CD8-positive, alpha-beta memory T cell (primary cell): Measurements from ENCODE around the gene BTBD9. TPM values are rescaled to one million over a fixed set of nuclear protein-coding genes. Genes with fewer than 3 reads are reported as not detected.

Experiments used
- CTCF ChIA-PET: fragments of 350-600 bp; sonication (Branson Sonifier 250); formaldehyde crosslinking; loops from one replicate; lab custom pipeline; 2021; ENCODE audit warnings: antibody characterized with exemption; lab: Charles Lee
- POLR2A ChIA-PET: fragments of 350-600 bp; sonication (Branson Sonifier 250); formaldehyde crosslinking; loops from one replicate; lab custom pipeline; 2021; ENCODE audit warnings: antibody characterized with exemption; lab: Charles Lee
- DNase-seq, 5 donors: peaks; one replicate each; pipeline versions ENCODE4 v3.0.0 to v3.0.0-alpha.2; 2020 to 2022; ENCODE audit warnings: mixed read lengths in 1 of 5
- H3K27ac ChIP-seq: one replicate; pipeline ENCODE4 v1.7.0; 2013; ENCODE audit warnings: low read depth, mild to moderate bottlenecking, low read length, moderate library complexity
- H3K27me3 ChIP-seq: 2 replicates; pipeline ENCODE4 v1.7.0; 2013; ENCODE audit warnings: low read length, mild to moderate bottlenecking; ENCODE audit not compliant: insufficient read depth, poor library complexity, severe bottlenecking
- H3K36me3 ChIP-seq: 2 replicates; pipeline ENCODE4 v1.7.0; 2013; ENCODE audit warnings: mild to moderate bottlenecking, low read length, moderate library complexity; ENCODE audit not compliant: insufficient read depth
- H3K4me1 ChIP-seq: 2 replicates; pipeline ENCODE4 v1.7.0; 2013; ENCODE audit warnings: mild to moderate bottlenecking, low read length, moderate library complexity; ENCODE audit not compliant: insufficient read depth
- H3K4me3 ChIP-seq: 2 replicates; pipeline ENCODE4 v1.7.0; 2013; ENCODE audit warnings: mild to moderate bottlenecking, low read length
- H3K9me3 ChIP-seq: 2 replicates; pipeline ENCODE4 v1.7.0; 2013; ENCODE audit warnings: mild to moderate bottlenecking, low read length
- H3K27ac Mint-ChIP-seq, 8 donors: one replicate each; pipeline ENCODE4 v1.8.0; 2020 to 2021; ENCODE audit warnings: mixed read lengths in 8 of 8, mild to moderate bottlenecking in 6 of 8, inconsistent platforms in 3 of 8, moderate library complexity in 3 of 8
- H3K27me3 Mint-ChIP-seq, 2 donors: one replicate each; pipeline ENCODE4 v1.8.0; 2020 to 2021; ENCODE audit warnings: mixed read lengths in 2 of 2, mild to moderate bottlenecking in 1 of 2, moderate library complexity in 1 of 2
- H3K36me3 Mint-ChIP-seq, 3 donors: one replicate each; pipeline ENCODE4 v1.8.0; 2020 to 2021; ENCODE audit warnings: mixed read lengths in 3 of 3, inconsistent platforms in 1 of 3, mild to moderate bottlenecking in 1 of 3
- H3K4me1 Mint-ChIP-seq, 3 donors: one replicate each; pipeline ENCODE4 v1.8.0; 2020 to 2021; ENCODE audit warnings: mixed read lengths in 3 of 3, inconsistent platforms in 1 of 3, mild to moderate bottlenecking in 1 of 3
- H3K4me3 Mint-ChIP-seq, 7 donors: one replicate each; pipeline ENCODE4 v1.8.0; 2020 to 2021; ENCODE audit warnings: mixed read lengths in 7 of 7, mild to moderate bottlenecking in 6 of 7, moderate library complexity in 4 of 7, inconsistent platforms in 2 of 7
- H3K9me3 Mint-ChIP-seq, 5 donors: one replicate each; pipeline ENCODE4 v1.8.0; 2020 to 2022; ENCODE audit warnings: mixed read lengths in 5 of 5, mild to moderate bottlenecking in 3 of 5, moderate library complexity in 2 of 5, inconsistent platforms in 1 of 5
- polyA plus RNA-seq: library from polyadenylated mRNA; unstranded; fragments of 300-500 nt; fragmentation: Illumina TruSeq; gene quantifications from one replicate; pipeline ENCODE4 v1.2.3, GENCODE V29; 2021
- total RNA-seq, 2 experiments: library from RNA; stranded (reverse); gene quantifications; one replicate each; pipeline ENCODE4 v1.2.3, GENCODE V29; 2021

BTBD9 gene
- total and polyA plus RNA-seq, 3 experiments from 2014 or later: 12.2 to 17.7 (median 14.9) TPM

DNA sequence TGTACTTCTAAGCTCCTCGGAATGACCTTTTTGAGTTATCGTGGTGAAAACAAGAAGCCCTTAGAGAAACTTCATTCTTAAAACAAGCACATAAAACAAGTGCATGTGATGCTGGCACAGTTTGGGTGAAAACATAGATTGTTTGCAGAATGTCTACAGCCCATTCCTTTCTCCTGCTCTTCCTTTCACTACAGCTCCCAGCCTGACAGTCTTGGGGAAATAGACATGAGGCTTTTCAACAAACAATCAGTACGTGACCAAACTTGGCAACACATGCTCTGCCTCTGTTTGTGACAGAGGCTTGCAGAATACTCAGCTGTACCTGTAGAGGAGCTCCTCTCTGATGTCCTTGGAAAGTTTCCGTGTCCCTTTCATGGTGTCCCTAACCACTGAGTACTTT is 498.6 kb downstream of the BTBD9 start:
- CTCF ChIA-PET: no interaction called here
- Histone ChIP-seq H3K27ac (no peak overlapping the region), H3K4me3 (no peak overlapping the region), H3K9me3 (no peaks in the 10 kb centered on the region), H3K4me1 (no peaks in the 10 kb centered on the region), H3K27me3 (no peaks in the 10 kb centered on the region), H3K36me3 (peaks cover 3% of the 10 kb centered on the region)
- POLR2A ChIA-PET: no interaction called here
- H3K9me3 Mint-ChIP-seq: no peaks in the 10 kb centered on the region
- H3K27ac Mint-ChIP-seq: peak overlapping the region in 2 of 8 donors; percentile 17 to 33
- H3K4me3 Mint-ChIP-seq: no peak overlapping the region
- H3K4me1 Mint-ChIP-seq: peaks cover 36 to 44% (median 42%) of the 10 kb centered on the region in 3 donors
- H3K27me3 Mint-ChIP-seq: peaks cover 0 to 2% of the 10 kb centered on the region in 2 donors
- no peak for DNase-seq
- H3K36me3 Mint-ChIP-seq: peaks cover 0 to 35% (median 7%) of the 10 kb centered on the region in 3 donors

DNA sequence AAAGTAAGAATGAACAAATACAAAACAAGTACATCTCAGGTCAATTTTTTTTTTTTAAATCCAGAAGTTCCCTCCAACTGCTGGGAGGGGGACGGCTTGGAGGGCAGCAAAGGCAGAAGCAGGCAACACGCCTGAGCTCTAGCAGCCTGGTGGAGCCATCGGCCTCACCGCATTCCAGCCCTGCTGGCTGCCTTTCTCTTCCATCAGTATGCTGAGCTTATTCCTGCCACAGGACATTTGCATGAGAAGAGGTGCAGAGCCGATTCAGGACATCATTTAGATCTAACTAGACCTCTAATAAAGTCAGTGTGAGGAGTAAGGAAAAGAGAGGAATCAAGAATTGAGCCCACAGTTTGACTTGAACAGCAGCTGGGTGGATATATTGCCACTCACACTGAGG is 501.4 kb downstream of the BTBD9 start:
- DNase-seq: no peak

GRCh38 chr6:38137608-38138265 is 502.0 kb downstream of the BTBD9 start:
- Mint-ChIP-seq H3K4me1 (peaks cover 33 to 44% (median 34%) of the 10 kb centered on the region in 3 donors), H3K27ac (peak overlapping the region in 1 of 8 donors; percentile 19), H3K27me3 (peaks cover 0 to 2% of the 10 kb centered on the region in 2 donors), H3K9me3 (no peaks in the 10 kb centered on the region), H3K36me3 (peaks cover 0 to 43% (median 9%) of the 10 kb centered on the region in 3 donors), H3K4me3 (peak overlapping the region in 1 of 7 donors; percentile 6)
- CTCF ChIA-PET: no interaction called here
- POLR2A ChIA-PET: no interaction called here
- H3K27ac ChIP-seq: no peak overlapping the region
- H3K4me1 ChIP-seq: no peaks in the 10 kb centered on the region
- H3K27me3 ChIP-seq: no peaks in the 10 kb centered on the region
- H3K36me3 ChIP-seq: peaks cover 3% of the 10 kb centered on the region
- H3K4me3 ChIP-seq: no peak overlapping the region
- DNase-seq: no peak
- no peaks in the 10 kb centered on the region for H3K9me3 ChIP-seq

More for the DNA sequence above, 501.4 kb downstream of the BTBD9 start:
- Histone ChIP-seq H3K4me3 (no peak overlapping the region), H3K9me3 (no peaks in the 10 kb centered on the region), H3K36me3 (peaks cover 3% of the 10 kb centered on the region), H3K27ac (no peak overlapping the region), H3K27me3 (no peaks in the 10 kb centered on the region), H3K4me1 (no peaks in the 10 kb centered on the region)
- CTCF ChIA-PET: no interaction called here
- H3K36me3 Mint-ChIP-seq: peaks cover 0 to 47% (median 11%) of the 10 kb centered on the region in 3 donors
- H3K9me3 Mint-ChIP-seq: no peaks in the 10 kb centered on the region
- no peak overlapping the region for H3K27ac Mint-ChIP-seq
- H3K4me1 Mint-ChIP-seq: peaks cover 38 to 48% (median 40%) of the 10 kb centered on the region in 3 donors
- POLR2A ChIA-PET: no interaction called here
- H3K27me3 Mint-ChIP-seq: peaks cover 0 to 2% of the 10 kb centered on the region in 2 donors
- H3K4me3 Mint-ChIP-seq: no peak overlapping the region

- Mint-ChIP-seq H3K4me1 (peaks cover 33 to 48% (median 35%) of the 10 kb centered on the region in 3 donors), H3K4me3 (no peak overlapping the region), H3K27ac (peak overlapping the region in 1 of 8 donors; percentile 25), H3K9me3 (no peaks in the 10 kb centered on the region), H3K27me3 (peaks cover 0 to 2% of the 10 kb centered on the region in 2 donors), H3K36me3 (peaks cover 0 to 48% (median 9%) of the 10 kb centered on the region in 3 donors)
- ChIA-PET POLR2A (interaction anchor here (0.6 kb wide), 1 partner anchor 33 kb away, joined by 3 read pairs; no protein-coding TSS in a partner anchor), CTCF (no interaction called here)
- no peak for DNase-seq
- Histone ChIP-seq H3K4me3 (no peak overlapping the region), H3K4me1 (no peaks in the 10 kb centered on the region), H3K27ac (no peak overlapping the region), H3K27me3 (no peaks in the 10 kb centered on the region), H3K9me3 (no peaks in the 10 kb centered on the region), H3K36me3 (peaks cover 3% of the 10 kb centered on the region)
These were observed 503.2 kb downstream of the BTBD9 start for GRCh38 chr6:38136547-38136946.

GRCh38 chr6:38134704-38135088 is 505.0 kb downstream of the BTBD9 start:
- Mint-ChIP-seq H3K27me3 (no peaks in the 10 kb centered on the region), H3K27ac (no peak overlapping the region), H3K4me3 (no peak overlapping the region), H3K9me3 (no peaks in the 10 kb centered on the region), H3K36me3 (peaks cover under 1 to 43% (median 9%) of the 10 kb centered on the region in 3 donors), H3K4me1 (peaks cover 43 to 56% (median 45%) of the 10 kb centered on the region in 3 donors)
- Histone ChIP-seq H3K9me3 (no peaks in the 10 kb centered on the region), H3K4me3 (no peak overlapping the region), H3K4me1 (no peaks in the 10 kb centered on the region), H3K27me3 (no peaks in the 10 kb centered on the region), H3K27ac (no peak overlapping the region), H3K36me3 (peaks cover 3% of the 10 kb centered on the region)
- CTCF ChIA-PET: no interaction called here
- no peak for DNase-seq
- POLR2A ChIA-PET: no interaction called here

DNA sequence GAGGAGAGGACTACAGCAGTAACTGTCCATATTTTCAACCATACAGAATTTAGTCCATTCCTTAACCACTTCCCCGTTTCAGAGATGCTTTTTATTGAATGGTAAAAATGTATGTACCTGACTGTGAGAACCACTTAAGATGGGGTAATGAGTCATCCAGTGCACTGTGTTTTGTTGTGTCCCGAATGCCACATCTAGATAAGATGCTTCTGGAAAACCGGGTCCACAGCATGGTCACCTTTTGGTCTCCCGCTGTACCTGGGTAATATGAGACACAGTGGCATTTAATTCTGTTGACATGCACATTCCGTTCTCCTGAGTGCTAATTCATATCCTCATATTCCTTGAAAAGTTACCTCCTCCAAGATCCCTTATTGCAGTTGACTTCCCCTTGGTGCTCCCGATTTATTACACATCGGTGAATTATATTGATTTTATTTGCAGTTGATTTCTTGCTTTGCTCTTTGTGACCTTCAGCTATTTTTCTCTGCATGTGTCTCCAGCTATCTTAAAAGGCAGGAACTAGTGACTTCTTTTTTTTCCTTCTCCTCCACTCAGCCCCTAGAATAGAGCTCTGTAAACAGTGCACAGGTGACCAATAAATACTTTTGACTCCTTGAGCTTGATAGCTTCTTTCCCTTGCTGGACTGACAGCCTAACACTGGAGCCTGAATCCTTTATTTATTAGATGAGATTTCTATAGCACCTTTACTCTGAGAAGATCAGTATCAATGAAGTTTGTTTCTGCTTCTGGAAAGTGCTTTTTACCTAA is 505.6 kb downstream of the BTBD9 start:
- Mint-ChIP-seq H3K36me3 (peaks cover 4 to 40% (median 9%) of the 10 kb centered on the region in 3 donors), H3K27ac (peak overlapping the region in 2 of 8 donors; percentile 4 to 6), H3K9me3 (no peaks in the 10 kb centered on the region), H3K4me1 (peaks cover 47 to 59% (median 47%) of the 10 kb centered on the region in 3 donors), H3K4me3 (no peak overlapping the region), H3K27me3 (no peaks in the 10 kb centered on the region)
- no peaks in the 10 kb centered on the region for H3K27me3 ChIP-seq
- ChIA-PET CTCF (no interaction called here), POLR2A (no interaction called here)
- no peaks in the 10 kb centered on the region for H3K9me3 ChIP-seq
- no peak for DNase-seq
- H3K4me3 ChIP-seq: no peak overlapping the region
- H3K27ac ChIP-seq: no peak overlapping the region
- H3K4me1 ChIP-seq: no peaks in the 10 kb centered on the region
- peaks cover 3% of the 10 kb centered on the region for H3K36me3 ChIP-seq

GRCh38 chr6:38131527-38131965 is 508.2 kb downstream of the BTBD9 start:
- Histone ChIP-seq H3K4me3 (no peak overlapping the region), H3K4me1 (no peaks in the 10 kb centered on the region), H3K9me3 (no peaks in the 10 kb centered on the region), H3K36me3 (no peaks in the 10 kb centered on the region), H3K27me3 (no peaks in the 10 kb centered on the region), H3K27ac (no peak overlapping the region)
- ChIA-PET CTCF (no interaction called here), POLR2A (no interaction called here)
- H3K27me3 Mint-ChIP-seq: no peaks in the 10 kb centered on the region
- peaks cover 53 to 71% (median 60%) of the 10 kb centered on the region in 3 donors for H3K4me1 Mint-ChIP-seq
- H3K27ac Mint-ChIP-seq: no peak overlapping the region
- DNase-seq: no peak
- H3K9me3 Mint-ChIP-seq: no peaks in the 10 kb centered on the region
- no peak overlapping the region for H3K4me3 Mint-ChIP-seq
- H3K36me3 Mint-ChIP-seq: peaks cover 4 to 34% (median 16%) of the 10 kb centered on the region in 3 donors

GRCh38 chr6:38127284-38127683 is 512.4 kb downstream of the BTBD9 start:
- Mint-ChIP-seq H3K4me1 (peaks cover 57 to 71% (median 61%) of the 10 kb centered on the region in 3 donors), H3K27ac (no peak overlapping the region), H3K9me3 (no peaks in the 10 kb centered on the region), H3K4me3 (no peak overlapping the region), H3K27me3 (no peaks in the 10 kb centered on the region), H3K36me3 (peaks cover 22 to 37% (median 23%) of the 10 kb centered on the region in 3 donors)
- no peak overlapping the region for H3K27ac ChIP-seq
- DNase-seq: no peak
- H3K36me3 ChIP-seq: no peaks in the 10 kb centered on the region
- POLR2A ChIA-PET: no interaction called here
- H3K4me1 ChIP-seq: no peaks in the 10 kb centered on the region
- CTCF ChIA-PET: interaction anchor here (1.2 kb wide), 1 partner anchor 359 kb away, joined by 3 read pairs; no protein-coding TSS in a partner anchor
- H3K27me3 ChIP-seq: no peaks in the 10 kb centered on the region
- no peak overlapping the region for H3K4me3 ChIP-seq
- H3K9me3 ChIP-seq: no peaks in the 10 kb centered on the region
